ENCODE measurements around the gene CNN2.

CNN2 gene

GRCh38 chr19:990119-990571 is 36.3 kb upstream of the CNN2 start:
- no peak overlapping the region for H3K4me3 ChIP-seq (ENCODE audit: low read length)
- peaks cover under 1% of the 10 kb centered on the region for H3K27me3 ChIP-seq (ENCODE audit: control insufficient read depth, insufficient read depth, low read length)
- H3K4me2 ChIP-seq (ENCODE audit: low read length), result no peak overlapping the region
- H3K9ac ChIP-seq (ENCODE audit: low read depth, low read length), result no peak overlapping the region
- peaks cover 2% of the 10 kb centered on the region for H3K4me1 ChIP-seq (ENCODE audit: control insufficient read depth, insufficient read depth, low read length)
- H3K9me3 ChIP-seq (replicated peaks; ENCODE audit: low read length), result no peaks in the 10 kb centered on the region
- H3K36me3 ChIP-seq (ENCODE audit: insufficient read depth, low read length), result peaks cover 46% of the 10 kb centered on the region

GRCh38 chr19:990746-991145 is 35.7 kb upstream of the CNN2 start:
- Histone ChIP-seq H3K9me3 (replicated peaks; ENCODE audit: low read length) (no peaks in the 10 kb centered on the region), H3K27me3 (ENCODE audit: control insufficient read depth, insufficient read depth, low read length) (peaks cover 6% of the 10 kb centered on the region), H3K9ac (ENCODE audit: low read depth, low read length) (no peak overlapping the region), H3K4me3 (ENCODE audit: low read length) (no peak overlapping the region), H3K4me1 (ENCODE audit: control insufficient read depth, insufficient read depth, low read length) (peaks cover 8% of the 10 kb centered on the region), H3K4me2 (ENCODE audit: low read length) (no peak overlapping the region), H3K36me3 (ENCODE audit: insufficient read depth, low read length) (peaks cover 44% of the 10 kb centered on the region)

GRCh38 chr19:991174-991931 is 35.1 kb upstream of the CNN2 start:
- peaks cover 43% of the 10 kb centered on the region for H3K36me3 ChIP-seq (ENCODE audit: insufficient read depth, low read length)
- no peak overlapping the region for H3K4me3 ChIP-seq (ENCODE audit: low read length)
- peaks cover 14% of the 10 kb centered on the region for H3K4me1 ChIP-seq (ENCODE audit: control insufficient read depth, insufficient read depth, low read length)
- no peak overlapping the region for H3K9ac ChIP-seq (ENCODE audit: low read depth, low read length)
- no peaks in the 10 kb centered on the region for H3K9me3 ChIP-seq (replicated peaks; ENCODE audit: low read length)
- peaks cover 12% of the 10 kb centered on the region for H3K27me3 ChIP-seq (ENCODE audit: control insufficient read depth, insufficient read depth, low read length)
- H3K4me2 ChIP-seq (ENCODE audit: low read length), result no peak overlapping the region

GRCh38 chr19:991932-992669 is 34.3 kb upstream of the CNN2 start:
- H3K9ac ChIP-seq (ENCODE audit: low read depth, low read length), result no peak overlapping the region
- no peak overlapping the region for H3K4me3 ChIP-seq (ENCODE audit: low read length)

GRCh38 chr19:992670-993055 is 33.7 kb upstream of the CNN2 start:
- H3K36me3 ChIP-seq (ENCODE audit: insufficient read depth, low read length), result peaks cover 32% of the 10 kb centered on the region
- no peak overlapping the region for H3K4me3 ChIP-seq (ENCODE audit: low read length)
- no peak overlapping the region for H3K9ac ChIP-seq (ENCODE audit: low read depth, low read length)
- H3K9me3 ChIP-seq (replicated peaks; ENCODE audit: low read length), result no peaks in the 10 kb centered on the region
- peaks cover 17% of the 10 kb centered on the region for H3K4me1 ChIP-seq (ENCODE audit: control insufficient read depth, insufficient read depth, low read length)
- peaks cover 24% of the 10 kb centered on the region for H3K27me3 ChIP-seq (ENCODE audit: control insufficient read depth, insufficient read depth, low read length)
- H3K4me2 ChIP-seq (ENCODE audit: low read length), result no peak overlapping the region

More at GRCh38 chr19:991932-992669, 34.3 kb upstream of the CNN2 start:
- Histone ChIP-seq H3K4me1 (ENCODE audit: control insufficient read depth, insufficient read depth, low read length) (peaks cover 17% of the 10 kb centered on the region), H3K36me3 (ENCODE audit: insufficient read depth, low read length) (peaks cover 35% of the 10 kb centered on the region), H3K9me3 (replicated peaks; ENCODE audit: low read length) (no peaks in the 10 kb centered on the region), H3K4me2 (ENCODE audit: low read length) (no peak overlapping the region), H3K27me3 (ENCODE audit: control insufficient read depth, insufficient read depth, low read length) (peaks cover 19% of the 10 kb centered on the region)

- H3K9ac ChIP-seq (ENCODE audit: low read depth, low read length), result no peak overlapping the region
- H3K4me3 ChIP-seq (ENCODE audit: low read length), result no peak overlapping the region
- peaks cover 32% of the 10 kb centered on the region for H3K27me3 ChIP-seq (ENCODE audit: control insufficient read depth, insufficient read depth, low read length)
- H3K36me3 ChIP-seq (ENCODE audit: insufficient read depth, low read length), result peaks cover 32% of the 10 kb centered on the region
- H3K4me1 ChIP-seq (ENCODE audit: control insufficient read depth, insufficient read depth, low read length), result peaks cover 17% of the 10 kb centered on the region
- no peaks in the 10 kb centered on the region for H3K9me3 ChIP-seq (replicated peaks; ENCODE audit: low read length)
- H3K4me2 ChIP-seq (ENCODE audit: low read length), result no peak overlapping the region
Measured at GRCh38 chr19:993361-993830, 33.0 kb upstream of the CNN2 start.

- no peak overlapping the region for H3K9ac ChIP-seq (ENCODE audit: low read depth, low read length)
- H3K9me3 ChIP-seq (replicated peaks; ENCODE audit: low read length), result no peaks in the 10 kb centered on the region
- H3K4me3 ChIP-seq (ENCODE audit: low read length), result no peak overlapping the region
- H3K4me1 ChIP-seq (ENCODE audit: control insufficient read depth, insufficient read depth, low read length), result peaks cover 17% of the 10 kb centered on the region
- peaks cover 37% of the 10 kb centered on the region for H3K27me3 ChIP-seq (ENCODE audit: control insufficient read depth, insufficient read depth, low read length)
- H3K4me2 ChIP-seq (ENCODE audit: low read length), result no peak overlapping the region
- peaks cover 32% of the 10 kb centered on the region for H3K36me3 ChIP-seq (ENCODE audit: insufficient read depth, low read length)
Measured at GRCh38 chr19:993831-994393, 32.5 kb upstream of the CNN2 start.

GRCh38 chr19:994516-994915 is 31.9 kb upstream of the CNN2 start:
- peaks cover 17% of the 10 kb centered on the region for H3K4me1 ChIP-seq (ENCODE audit: control insufficient read depth, insufficient read depth, low read length)
- H3K36me3 ChIP-seq (ENCODE audit: insufficient read depth, low read length), result peaks cover 32% of the 10 kb centered on the region
- H3K9me3 ChIP-seq (replicated peaks; ENCODE audit: low read length), result no peaks in the 10 kb centered on the region
- no peak overlapping the region for H3K4me2 ChIP-seq (ENCODE audit: low read length)
- no peak overlapping the region for H3K4me3 ChIP-seq (ENCODE audit: low read length)
- no peak overlapping the region for H3K9ac ChIP-seq (ENCODE audit: low read depth, low read length)
- peaks cover 43% of the 10 kb centered on the region for H3K27me3 ChIP-seq (ENCODE audit: control insufficient read depth, insufficient read depth, low read length)

- Histone ChIP-seq H3K4me3 (ENCODE audit: low read length) (no peak overlapping the region), H3K4me1 (ENCODE audit: control insufficient read depth, insufficient read depth, low read length) (peaks cover 17% of the 10 kb centered on the region), H3K9ac (ENCODE audit: low read depth, low read length) (no peak overlapping the region), H3K4me2 (ENCODE audit: low read length) (no peak overlapping the region), H3K36me3 (ENCODE audit: insufficient read depth, low read length) (peaks cover 24% of the 10 kb centered on the region), H3K9me3 (replicated peaks; ENCODE audit: low read length) (no peaks in the 10 kb centered on the region), H3K27me3 (ENCODE audit: control insufficient read depth, insufficient read depth, low read length) (peaks cover 44% of the 10 kb centered on the region)
Measured at GRCh38 chr19:995051-995827, 31.2 kb upstream of the CNN2 start.

- H3K27me3 ChIP-seq (ENCODE audit: control insufficient read depth, insufficient read depth, low read length), result peaks cover 48% of the 10 kb centered on the region
- H3K9me3 ChIP-seq (replicated peaks; ENCODE audit: low read length), result no peaks in the 10 kb centered on the region
- peaks cover 15% of the 10 kb centered on the region for H3K36me3 ChIP-seq (ENCODE audit: insufficient read depth, low read length)
- peaks cover 17% of the 10 kb centered on the region for H3K4me1 ChIP-seq (ENCODE audit: control insufficient read depth, insufficient read depth, low read length)
- H3K9ac ChIP-seq (ENCODE audit: low read depth, low read length), result no peak overlapping the region
- peak overlapping the region; percentile 57 for H3K4me2 ChIP-seq (ENCODE audit: low read length)
- H3K4me3 ChIP-seq (ENCODE audit: low read length), result peak overlapping the region; percentile 5
Measured at GRCh38 chr19:996051-996838, 30.2 kb upstream of the CNN2 start.
